Thyroid gland (tissue), 4 donors: ENCODE results near the gene STXBP3.

Source experiments
- CTCF ChIP-seq, 6 experiments: fragments of 200-600 bp in 3 of 6; fragments of 450-650 bp in 3 of 6; sonication (generic) in 3 of 6; IDR thresholded peaks; one replicate each; pipeline ENCODE4 v1.5.1; 2016 to 2019; ENCODE audit warnings: antibody characterized with exemption in 6 of 6, mild to moderate bottlenecking in 2 of 6, inconsistent platforms in 1 of 6, moderate library complexity in 1 of 6
- POLR2A ChIP-seq, 2 donors: fragments of 450-650 bp; IDR thresholded peaks; one replicate each; pipeline ENCODE4 v1.6.1; 2017; ENCODE audit warnings: antibody characterized with exemption in 2 of 2, mild to moderate bottlenecking in 2 of 2, moderate library complexity in 1 of 2

GRCh38 chr1:108792420-108792819 is 45.9 kb downstream of the STXBP3 start:
- TF ChIP-seq CTCF (IDR thresholded peaks at IDR 0.05) (no peak), POLR2A (IDR thresholded peaks at IDR 0.05) (no peak)
